HG02852 (cell line): ENCODE measurements around the gene DHRS9.
"Not testable (repeated sequence)": the region's sequence is repeated elsewhere in the genome, so short reads cannot be mapped to it uniquely, and the experiment has no call there.

Source experiments
- ATAC-seq: cut with Tn5 transposase; IDR thresholded peaks from one replicate; pipeline ENCODE4 v1.9.1; 2021; ENCODE audit warnings: mild to moderate bottlenecking, moderate library complexity; ENCODE audit not compliant: unreplicated experiment

Gene DHRS9

DNA sequence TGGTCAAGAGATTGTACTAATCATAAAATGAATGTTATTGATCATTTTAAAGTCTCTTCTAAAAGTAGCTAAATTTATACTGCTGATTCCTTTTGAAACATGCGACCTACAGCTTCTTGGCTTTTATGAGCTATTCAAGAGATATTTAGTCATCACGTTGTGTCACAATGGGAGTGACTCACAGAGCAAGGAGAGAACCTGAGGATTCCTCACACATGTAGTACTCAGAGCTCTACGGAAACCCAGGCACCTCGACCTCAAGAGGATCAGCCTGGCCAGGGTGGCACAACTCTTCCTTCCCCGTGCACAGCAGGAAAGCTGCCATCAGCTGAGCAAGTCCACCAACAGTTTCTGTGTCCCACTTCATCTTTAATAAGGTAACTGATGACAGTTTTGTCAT is at the start of gene DHRS9:
Gene DHRS9, plus strand, starts transcription at position 223 of the 400 bp plus-strand sequence. CDS start 12,019 bp downstream, outside the sequence.
- no peak for ATAC-seq

DNA sequence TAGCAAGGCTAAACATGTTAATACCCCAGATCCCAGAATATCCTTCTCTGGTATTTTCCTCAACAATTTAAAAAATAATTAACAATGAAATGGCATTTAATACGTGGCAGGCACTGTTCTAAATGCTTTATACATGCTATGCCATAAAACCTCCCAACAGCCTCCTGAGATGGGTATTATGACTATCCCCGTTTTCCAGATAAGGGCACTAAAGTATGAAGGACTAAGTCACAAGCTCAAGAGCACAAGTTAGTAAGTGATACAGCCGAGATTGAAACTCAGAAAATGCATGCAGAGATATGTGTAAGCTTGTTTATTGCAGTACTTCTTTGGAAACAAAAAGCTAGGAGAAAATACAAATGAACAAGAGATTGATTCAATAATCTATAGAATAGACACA is 46.2 kb upstream of the DHRS9 start:
- ATAC-seq: no peak

DNA sequence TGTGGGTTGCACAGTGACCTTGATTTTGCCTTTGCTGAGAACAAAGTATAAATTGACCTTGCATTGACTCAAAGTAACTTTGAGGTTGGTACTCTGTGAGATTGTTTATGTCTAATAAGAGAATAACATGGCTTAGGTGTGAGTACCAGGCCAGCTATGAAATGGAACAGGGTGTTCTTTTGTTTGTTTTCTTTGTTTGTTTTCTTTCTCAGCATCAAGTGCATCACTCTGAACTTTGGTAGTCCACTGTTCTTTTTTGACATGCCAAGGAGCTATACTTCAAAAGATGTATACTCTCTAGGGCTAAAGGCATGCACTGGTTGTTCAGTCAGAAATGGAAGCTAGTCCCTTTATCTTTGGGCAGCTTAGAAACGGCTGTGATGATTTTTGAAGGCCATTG is 43.3 kb upstream of the DHRS9 start:
- no peak for ATAC-seq

DNA sequence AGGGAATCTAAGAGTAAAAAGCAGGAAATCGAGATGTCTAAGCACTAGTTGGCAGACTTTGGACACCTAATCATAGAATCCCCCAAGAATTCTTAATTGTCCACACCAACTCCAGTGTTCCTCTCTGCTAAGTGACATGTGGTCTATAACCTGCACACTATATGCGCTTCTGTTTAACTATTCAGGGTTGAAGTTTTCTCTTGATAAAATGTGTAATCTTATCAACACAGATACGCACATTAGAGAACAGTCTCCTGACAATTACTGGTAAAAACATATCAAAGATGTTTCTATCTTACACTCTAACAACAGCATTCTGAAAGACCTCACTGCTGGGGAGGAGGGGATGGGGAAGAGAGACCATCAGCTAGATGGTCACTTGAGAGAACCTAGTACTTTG is 42.1 kb upstream of the DHRS9 start:
- no peak for ATAC-seq

DNA sequence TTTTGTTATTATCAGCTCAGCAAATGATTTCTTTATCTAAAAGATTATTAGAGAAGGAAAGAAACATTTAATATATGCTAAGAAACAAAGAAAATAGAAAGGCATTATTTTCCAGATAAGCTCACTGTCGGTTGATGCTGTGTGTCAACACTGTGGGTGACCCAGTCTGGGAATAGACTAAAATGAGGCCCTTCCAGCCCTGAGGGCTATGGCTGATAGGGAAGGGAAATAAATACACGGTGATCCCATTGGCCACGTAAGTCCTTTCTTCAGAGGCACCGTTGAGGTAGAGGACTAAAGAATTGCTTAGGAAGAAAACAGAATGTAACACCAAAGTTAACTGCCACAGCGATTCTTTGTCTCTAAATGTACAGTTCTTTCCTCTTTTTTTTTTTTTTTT is 40.0 kb upstream of the DHRS9 start:
- ATAC-seq: no peak

DNA sequence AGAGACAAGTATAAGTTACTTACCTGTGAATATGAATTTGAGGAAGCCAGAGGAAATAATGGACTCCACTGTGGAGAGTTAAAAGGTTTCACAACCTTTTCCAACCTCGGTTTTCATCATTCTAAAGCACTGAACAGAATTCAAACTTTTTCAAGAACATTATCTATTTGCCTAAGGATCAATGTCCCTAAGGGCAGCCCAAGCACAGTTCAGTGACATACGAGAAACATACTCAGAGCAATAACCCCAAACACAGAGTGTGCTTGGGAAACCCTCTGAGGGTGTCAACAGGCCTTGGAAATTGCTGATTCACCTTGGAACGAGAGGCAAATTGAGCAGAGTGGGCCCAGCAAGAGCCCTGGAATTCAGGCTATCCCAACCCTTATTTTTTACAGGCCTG is 38.2 kb upstream of the DHRS9 start, which contains the start of gene ABCB11:
Gene ABCB11, minus strand, starts transcription at position 123 of the 400 bp plus-strand sequence. CDS start 13,199 bp downstream, outside the sequence.
- ATAC-seq: no peak

DNA sequence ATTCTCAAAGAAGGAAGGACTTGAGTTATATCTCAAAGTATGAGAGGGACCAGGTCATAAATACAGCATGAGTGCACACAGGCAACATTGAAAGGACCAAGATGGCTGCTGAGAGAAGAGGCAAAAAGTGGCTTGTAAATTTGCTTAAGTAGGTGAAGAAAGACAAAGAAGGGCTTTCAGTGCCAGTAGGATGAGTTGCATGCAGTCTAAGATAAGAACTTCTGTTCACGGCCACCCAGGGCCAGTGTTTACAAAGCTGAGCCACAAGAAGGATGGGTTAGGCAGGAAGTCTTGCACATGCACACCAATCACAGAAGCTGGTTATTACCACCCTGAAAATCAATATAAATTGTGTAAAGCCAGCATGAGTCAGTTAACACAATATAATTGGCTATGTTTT is 35.1 kb upstream of the DHRS9 start:
- no peak for ATAC-seq

DNA sequence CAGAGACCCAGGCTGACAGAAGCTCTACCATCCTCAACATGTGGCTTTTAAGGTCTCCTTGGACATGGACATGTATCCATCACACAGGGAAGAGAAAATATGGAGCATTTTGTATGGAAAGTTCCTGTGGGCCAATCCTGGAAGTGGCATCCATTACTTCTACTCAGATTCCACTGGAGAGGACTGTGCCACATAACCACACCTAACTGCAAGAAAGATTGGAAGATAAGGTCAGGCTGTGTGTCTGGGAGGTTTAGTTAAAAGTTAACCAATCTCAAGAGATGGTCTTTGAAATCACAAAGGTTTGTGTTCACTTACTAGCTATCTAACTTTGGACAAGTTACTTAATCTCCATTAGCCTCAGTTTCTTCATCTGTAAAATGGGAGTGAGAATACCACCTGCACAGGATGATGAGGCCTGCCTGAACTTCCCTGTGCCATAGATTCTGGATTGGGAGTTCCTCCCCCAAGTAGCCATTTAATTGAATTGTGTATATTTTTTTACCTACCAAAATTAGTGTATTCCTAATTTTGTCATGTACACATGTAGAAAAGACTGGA is 34.3 kb upstream of the DHRS9 start:
- ATAC-seq: no peak

DNA sequence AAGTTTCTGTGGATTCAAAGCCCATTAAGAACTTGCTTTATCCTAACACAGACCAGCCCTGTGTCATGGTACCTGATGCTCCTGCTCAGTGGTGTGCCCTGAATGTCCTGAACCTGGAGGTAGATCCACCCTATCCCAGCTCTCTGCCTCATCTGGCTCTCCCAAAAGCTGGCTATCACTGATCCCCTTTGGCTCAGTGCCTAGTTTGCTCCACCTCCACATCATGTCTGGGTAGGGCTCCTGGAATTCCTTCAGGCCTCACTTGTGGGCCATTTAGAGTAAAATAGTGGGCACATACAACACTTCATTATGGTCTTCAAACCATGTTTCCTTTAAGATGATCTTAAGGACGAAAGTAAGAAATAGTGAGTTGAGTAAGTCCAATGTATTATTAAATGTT is 33.5 kb upstream of the DHRS9 start:
- ATAC-seq: no peak

DNA sequence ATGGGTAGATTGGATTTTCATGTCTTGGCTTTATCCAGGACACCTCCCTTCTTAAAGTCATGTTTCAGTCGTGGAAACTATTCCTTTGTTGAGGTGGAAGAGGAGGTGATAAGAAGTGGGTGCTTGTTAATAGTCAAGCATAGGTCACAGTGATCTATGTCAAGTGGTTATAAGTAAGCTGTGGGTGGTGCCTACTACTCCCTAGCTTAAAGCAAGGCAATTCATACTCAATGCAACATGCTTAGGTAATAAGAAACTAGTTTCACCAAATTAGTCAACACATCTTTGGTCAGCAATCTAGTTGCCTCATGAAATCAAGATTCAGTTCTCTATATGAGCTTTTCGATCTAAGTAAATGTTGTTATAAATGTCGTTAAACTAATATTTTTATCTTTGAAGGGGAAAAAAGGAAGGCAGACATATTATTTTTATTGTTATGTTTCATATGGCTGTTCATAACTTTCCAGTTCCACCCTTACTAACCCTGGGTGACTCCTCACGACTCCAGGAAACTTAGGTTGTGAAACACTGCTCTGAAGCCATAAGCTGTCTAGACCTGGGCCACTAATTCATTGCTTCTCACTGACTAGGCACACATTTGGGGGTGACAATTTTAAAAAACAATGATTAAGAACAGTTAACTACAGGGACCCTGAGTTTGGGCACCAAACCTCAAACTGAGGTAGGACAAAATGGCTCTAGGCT is 32.5 kb upstream of the DHRS9 start:
- ATAC-seq: peak; percentile 47

DNA sequence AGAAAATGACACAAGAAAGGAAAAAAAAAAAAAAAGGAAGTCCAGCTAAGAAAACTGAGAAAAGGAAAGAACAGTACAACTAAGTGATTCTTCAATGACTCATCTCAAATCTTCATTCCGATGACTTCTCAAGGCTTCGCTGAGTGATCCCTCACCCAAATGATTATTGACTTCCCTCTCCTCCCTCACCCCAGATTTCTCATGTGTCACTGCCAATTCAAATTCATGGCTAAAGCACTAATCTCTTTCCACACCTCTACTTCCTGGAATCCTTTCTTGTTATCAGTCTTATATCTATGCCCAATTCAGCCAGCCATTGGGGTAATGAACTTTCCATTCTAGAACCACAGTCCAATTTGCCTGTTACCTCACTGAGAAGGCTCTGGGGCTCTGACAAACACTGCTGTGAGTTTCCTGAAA is 31.0 kb upstream of the DHRS9 start:
- peak; percentile 74 for ATAC-seq

DNA sequence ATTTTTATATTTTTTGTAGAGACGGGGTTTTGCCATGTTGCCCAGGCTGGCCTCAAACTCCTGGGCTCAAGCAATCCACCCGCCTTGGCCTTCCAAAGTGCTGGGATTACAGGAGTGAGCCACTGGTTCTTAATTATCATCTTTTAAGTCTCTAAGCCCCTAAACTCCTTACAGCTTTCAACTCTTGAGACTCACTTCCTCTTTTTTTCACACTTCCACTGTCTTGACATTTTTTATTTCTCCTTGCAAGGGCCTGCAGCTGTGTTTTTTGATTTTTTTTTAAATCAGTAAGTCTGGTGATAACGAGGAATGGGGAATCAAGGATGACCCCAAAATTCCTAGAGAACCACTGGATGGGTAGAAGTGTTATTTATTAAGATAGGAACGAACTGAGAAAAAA is 29.7 kb upstream of the DHRS9 start:
- ATAC-seq: no peak

DNA sequence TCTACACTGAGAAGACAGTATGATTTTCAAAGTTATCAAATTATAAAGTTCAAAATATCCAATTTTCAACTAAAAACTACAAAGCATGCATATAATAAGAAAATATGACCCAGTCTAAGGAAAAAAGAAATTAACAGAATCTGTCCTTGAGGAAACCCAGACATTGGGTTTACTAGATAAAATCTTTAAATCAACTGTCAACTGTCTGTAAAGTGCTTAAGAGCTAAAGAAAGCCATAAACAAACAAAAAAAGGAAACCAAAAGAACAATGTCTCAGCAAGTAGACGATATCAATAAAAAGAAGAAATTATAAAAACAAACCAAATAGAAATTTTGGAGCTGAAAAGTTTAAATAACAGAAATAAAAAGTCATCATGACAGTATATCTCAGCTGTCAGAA is 27.8 kb upstream of the DHRS9 start:
- ATAC-seq: no peak

DNA sequence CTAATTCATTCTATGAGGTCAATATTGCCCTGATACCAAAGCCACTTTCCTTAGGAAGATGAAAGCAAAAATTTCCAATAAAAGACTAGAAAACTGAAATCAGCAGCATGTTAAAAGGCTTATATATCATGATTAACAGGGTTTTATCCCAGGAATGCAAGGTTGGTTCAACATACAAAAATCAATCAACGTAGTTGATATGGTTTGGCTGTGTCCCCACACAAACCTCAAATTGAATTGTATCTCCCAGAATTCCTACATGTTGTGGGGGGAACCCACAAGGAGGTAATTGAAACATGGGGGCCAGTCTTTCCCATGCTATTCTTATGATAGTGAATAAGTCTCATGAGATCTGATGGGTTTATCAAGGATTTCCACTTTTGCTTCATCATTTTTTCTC is 26.5 kb upstream of the DHRS9 start:
- no peak for ATAC-seq

DNA sequence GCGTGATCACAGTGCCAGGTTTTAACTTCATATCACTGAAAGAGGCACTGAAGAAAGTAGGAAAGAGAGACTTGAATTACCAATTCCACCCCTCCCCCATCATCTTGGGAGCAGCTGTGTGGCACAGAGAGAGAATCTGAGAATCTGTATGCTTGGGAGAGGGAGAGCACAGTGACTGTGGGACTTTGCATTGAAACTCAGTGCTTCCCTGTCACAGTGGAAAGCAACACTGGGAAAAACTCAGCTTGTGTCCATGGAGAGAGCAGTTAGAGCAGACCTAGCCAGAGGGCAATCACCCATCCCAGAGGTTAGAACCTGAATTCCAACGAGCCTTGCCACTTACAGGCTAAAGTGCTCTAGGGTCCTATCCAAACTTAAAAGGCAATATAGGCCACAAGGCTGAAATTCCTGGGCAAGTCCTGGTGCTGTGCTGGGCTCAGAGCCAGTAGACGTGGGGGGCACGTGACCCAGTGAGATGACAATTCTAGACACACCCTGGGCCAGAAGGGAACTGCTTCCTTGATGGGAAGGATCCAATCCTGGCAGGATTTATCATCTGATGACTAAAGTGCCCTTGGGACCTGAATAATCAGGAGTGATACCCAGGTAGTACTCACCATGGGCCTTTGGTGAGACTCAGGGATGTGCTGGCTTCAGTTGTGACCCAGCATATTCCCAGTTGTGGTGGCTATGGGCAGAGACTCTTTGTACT is 22.8 kb upstream of the DHRS9 start:
- ATAC-seq: no peak

DNA sequence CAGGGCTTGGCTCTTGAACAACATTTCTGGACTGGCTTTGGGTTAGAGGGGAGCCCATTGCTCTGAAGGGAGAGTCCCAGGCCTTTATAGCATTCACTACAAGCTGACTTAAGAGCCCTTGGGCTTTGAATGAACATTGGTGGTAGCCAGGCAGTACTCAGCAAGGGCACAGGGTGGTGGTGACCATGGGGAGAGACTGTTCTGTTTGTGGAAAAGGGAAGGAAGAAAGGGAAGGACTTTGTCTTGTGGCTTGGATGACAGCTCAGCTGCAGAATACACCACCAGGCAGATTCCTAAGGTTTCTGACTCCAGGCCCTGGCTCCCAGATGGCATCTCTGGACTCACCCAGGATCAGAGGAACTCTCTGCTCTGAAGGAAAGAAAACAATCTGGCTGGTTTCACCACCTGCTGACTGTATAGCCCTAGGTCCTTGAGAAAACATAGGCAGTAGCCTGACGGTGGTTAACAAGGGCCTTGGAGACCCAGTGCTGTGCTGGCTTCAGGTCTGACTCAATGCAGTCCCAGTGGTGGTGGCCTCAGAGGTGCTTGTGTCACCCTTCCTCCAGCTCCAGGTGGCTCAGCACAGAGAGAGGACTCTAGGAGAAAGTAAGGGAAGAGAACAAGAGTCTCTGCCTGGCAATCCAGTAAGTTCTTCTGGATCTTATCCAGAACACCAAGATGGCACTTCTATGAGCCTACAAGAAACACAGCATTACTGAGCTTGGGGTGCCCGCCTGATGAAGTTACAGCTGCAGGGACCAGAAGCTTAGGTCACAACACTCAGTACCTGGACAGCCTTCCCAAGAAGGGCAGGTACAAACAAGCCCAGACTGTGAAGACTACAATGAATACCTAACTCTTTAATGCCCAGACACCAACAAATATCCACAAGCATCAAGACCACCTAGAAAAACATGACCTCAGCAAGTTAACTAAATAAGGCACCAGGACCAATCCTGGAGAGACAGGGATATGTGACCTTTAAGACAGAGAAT is 21.8 kb upstream of the DHRS9 start:
- ATAC-seq: no peak

DNA sequence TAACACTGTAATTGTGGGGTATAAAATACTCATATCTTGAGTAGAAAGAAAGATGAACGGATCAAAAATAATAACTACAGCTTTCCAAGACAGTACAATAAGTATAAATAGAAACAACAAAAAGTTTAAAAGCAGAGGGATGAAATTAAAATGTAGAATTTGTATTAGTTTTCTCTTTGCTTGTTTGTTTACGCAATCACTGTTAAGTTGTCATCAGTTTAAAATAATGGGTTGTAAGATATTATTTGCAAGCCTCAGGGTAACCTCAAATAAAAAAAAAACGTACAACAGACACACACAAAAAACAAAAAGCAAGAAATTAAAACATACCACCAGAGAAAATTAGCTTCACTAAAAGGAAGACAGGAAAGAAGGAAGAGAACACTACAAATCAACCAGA is 20.2 kb upstream of the DHRS9 start:
- no peak for ATAC-seq

DNA sequence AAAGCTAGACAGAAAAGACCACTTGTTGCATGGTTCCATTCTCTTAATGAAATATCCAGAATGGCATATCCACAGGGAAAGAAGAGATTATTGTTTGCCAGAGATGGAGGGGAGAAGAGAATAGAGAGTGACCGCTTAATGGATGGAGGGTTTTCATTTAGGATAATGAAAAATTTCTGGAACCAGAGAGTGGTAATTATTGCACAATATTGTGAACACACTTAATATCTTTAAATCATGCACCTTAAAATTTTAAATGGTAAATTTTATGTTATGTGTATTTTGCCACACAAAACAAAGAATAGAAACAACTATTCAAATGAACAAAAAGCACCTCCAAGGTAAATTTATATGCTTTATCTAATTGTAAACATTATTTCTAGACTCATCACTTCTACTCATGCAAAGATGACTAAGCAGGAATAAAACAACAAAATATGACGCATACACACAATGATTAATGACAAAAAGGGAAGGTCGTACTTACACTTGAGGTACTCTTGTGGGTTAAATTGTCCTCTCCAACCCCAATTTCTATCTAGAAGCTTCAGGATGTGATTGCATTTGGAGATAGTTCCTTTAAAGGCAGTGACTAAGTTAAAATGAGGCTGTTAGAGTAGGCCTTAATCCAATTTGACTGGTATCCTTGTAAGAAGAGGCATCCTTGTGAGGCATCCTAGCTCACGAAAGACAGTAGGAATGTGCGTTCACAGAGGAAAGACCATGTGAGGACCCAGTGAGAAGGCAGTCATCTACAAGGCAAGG is 18.7 kb upstream of the DHRS9 start:
- ATAC-seq: no peak

DNA sequence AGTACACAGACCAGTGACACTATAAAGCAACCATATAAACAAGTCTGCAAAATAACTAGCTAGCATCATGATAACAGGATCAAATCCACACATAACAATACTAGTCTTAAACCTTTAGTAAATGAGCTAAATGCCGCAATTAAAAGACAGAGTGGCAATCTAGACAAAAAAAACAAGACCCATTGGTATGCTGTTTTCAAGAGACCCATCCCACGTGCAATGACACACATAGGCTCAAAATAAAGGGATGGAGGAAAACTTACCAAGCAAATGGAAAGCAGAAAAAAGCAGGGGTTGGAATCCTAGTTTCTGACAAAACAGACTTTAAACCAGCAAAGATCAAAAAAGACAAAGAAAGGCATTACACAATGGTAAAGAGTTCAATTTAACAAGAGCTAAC is 14.8 kb upstream of the DHRS9 start:
- ATAC-seq: not testable (repeated sequence)

DNA sequence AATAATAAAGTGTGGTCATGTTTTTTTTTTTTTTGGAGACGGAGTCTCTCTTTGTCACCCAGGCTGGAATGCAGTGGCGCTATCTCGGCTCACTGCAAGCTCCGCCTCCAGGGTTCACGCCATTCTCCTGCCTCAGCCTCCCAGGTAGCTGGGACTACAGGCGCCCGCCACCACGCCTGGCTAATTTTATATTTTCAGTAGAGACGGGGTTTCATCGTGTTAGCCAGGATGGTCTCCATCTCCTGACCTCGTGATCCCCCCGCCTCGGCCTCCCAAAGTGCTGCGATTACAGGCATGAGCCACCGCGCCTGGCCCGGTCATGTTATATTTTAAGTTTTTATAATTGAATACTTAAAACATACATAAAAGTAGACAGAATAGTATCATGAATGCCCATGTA is 5.2 kb upstream of the DHRS9 start:
- not testable (repeated sequence) for ATAC-seq
